HG03025 (cell line): ENCODE measurements around the gene ATP8A2.

ENCODE experiments used
- ATAC-seq: cut with Tn5 transposase; IDR thresholded peaks from one replicate; pipeline ENCODE4 v1.9.1; 2021; ENCODE audit warnings: mild to moderate bottlenecking, moderate library complexity; ENCODE audit not compliant: unreplicated experiment, low FRiP score

The ATP8A2 gene

DNA sequence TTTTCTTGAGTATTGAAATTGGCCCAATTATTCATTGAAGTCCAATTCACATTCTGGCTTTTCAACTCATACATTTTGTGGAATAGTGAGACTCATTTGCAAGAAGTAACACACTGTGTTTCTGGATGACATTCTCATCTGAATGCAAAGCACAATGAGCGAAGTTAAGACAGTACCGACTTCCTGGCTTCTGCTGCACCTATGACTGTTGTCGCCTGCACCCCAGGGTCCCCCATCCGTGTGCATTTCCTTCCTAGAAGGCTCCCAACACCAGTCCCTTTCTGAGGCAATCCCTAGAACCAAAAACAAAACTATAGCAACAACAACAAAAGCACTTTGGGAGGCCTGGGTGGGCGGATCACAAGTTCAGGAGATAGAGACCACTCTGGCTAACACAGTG lies 496.7 kb downstream of the ATP8A2 start:
- ATAC-seq, result no peak

- no peak for ATAC-seq
Measured at GRCh38 chr13:25869941-25870340, 498.2 kb downstream of the ATP8A2 start.

DNA sequence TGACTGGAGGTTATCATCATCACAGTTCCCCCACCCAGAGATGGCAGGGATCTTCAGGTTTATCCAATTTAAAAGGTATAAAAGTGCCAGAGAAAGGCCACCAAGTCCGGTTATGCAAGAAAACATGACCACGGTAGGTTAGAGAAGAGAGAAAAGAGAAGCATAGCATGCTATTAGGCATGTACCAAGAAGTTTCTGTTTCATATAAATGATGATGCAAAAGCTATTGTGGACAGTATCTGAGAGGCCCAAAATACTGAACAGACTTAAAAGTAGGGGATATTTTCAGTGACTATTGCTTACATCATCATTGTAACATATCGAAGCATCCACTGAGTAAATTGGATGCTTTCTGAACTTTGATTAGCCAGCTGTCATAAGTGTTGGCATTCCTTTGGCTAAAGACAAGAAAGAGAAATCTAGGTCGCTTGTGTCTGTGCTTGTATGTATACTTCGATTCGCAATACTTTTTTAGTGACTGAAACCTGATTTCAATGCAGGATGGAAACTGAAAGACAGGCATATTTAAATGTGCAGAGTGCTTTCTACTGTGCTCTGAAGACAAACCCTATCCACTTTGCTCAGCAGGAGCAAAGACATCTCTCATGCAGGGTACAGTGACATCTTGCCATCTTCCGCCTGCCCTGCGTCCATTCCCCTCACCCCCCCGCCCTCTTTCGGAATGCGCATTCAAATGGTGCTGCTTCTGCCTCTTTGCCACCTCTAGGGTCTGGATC lies 499.8 kb downstream of the ATP8A2 start:
- no peak for ATAC-seq

GRCh38 chr13:25872481-25873241 lies 500.9 kb downstream of the ATP8A2 start:
- no peak for ATAC-seq

DNA sequence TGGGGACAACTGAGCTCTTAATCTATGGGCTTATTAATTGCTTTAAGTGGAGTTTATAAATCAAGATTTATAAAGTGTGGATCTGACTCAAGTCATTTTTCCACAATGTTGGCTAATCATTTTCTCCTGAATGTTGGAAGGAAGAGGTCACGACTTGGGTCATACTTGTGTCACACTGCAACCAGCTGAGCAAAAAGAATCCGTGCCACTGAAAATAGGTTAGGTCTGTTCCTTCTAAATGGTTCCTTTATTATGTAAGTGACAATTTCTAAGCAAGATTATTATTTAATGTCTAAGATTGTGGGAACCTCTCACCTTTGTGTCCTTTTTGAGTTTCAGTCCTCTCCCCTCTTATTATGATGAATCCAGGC lies 501.5 kb downstream of the ATP8A2 start:
- no peak for ATAC-seq

- no peak for ATAC-seq
Measured at GRCh38 chr13:25874064-25874737, 502.4 kb downstream of the ATP8A2 start.

DNA sequence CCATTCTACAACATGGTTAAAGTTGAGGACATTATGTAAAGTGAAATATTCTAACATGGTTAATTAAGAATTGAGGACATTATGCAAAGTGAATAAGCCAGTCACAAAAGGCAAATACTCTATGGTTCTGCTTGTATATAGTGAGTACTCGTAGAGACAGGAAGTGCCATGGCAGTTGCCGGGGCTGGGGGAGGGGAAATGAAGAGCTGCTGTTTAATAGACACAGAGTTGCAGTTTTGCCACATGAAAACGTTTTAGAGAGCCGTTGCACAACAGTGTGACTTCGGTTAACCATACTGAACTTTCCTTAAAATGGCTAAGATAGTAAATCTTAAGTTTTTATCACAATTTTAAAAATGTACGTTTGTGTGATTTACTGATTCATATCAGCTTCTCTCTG lies 503.1 kb downstream of the ATP8A2 start:
- no peak for ATAC-seq

DNA sequence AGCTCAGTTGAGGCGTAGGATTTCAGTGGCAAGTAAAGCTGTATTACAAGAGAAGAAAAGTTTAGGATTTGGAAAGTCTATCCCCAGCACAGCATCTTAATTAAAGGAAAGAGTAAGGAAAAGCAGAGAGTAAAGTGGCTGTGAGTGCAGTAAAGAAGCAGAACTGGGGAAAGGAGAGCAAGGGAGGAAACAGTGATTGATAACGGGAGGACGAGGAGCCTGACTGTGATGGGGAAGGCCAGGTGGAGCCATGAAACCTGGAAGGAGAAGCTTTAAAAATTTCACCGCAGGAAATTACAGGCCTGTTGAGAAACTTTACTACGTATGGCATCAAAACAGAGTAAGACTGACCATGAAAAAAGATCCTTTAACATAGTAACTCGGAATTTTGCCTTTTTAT lies 504.5 kb downstream of the ATP8A2 start:
- no peak for ATAC-seq

- no peak for ATAC-seq
Measured at GRCh38 chr13:25879466-25879865, 507.7 kb downstream of the ATP8A2 start.

DNA sequence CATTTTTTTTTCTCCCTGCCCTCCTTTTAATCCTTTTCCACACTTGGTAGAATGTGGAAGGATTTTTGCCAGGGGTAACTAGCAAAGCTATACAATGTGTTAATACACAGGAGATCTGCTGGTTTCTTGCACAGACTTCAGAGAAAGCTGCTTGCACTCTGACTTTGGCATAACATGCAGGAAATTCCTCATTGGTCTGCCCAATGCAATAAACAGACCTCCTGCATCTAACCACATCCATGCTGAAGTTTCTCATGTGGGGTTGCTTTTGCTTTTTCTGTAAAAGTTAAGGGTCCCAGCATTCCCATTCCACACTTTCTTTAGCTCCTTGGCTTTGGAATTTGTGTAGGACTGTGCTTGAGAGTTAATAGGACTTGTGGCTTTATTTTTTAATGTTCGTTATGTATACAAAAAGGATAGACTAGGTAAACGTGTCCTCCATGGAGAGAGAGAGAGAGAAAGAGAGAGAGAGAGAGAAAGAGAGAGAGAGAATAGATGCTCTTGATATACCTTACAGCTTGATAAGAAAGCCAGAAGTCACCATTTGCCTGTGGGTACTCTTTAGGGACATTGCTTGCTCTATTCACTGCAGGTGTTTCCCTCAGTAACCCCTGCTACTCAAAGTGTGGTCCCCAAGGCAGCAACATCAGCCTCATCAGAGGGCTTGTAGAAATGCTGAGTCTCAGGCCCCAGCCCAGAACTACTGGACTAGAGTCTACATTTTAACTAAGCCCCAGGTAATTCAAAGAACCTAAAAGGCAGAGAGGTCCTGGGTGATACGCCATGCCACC lies 509.6 kb downstream of the ATP8A2 start:
- ATAC-seq, result no peak

- no peak for ATAC-seq
Measured at GRCh38 chr13:25881971-25882451, 510.2 kb downstream of the ATP8A2 start.

DNA sequence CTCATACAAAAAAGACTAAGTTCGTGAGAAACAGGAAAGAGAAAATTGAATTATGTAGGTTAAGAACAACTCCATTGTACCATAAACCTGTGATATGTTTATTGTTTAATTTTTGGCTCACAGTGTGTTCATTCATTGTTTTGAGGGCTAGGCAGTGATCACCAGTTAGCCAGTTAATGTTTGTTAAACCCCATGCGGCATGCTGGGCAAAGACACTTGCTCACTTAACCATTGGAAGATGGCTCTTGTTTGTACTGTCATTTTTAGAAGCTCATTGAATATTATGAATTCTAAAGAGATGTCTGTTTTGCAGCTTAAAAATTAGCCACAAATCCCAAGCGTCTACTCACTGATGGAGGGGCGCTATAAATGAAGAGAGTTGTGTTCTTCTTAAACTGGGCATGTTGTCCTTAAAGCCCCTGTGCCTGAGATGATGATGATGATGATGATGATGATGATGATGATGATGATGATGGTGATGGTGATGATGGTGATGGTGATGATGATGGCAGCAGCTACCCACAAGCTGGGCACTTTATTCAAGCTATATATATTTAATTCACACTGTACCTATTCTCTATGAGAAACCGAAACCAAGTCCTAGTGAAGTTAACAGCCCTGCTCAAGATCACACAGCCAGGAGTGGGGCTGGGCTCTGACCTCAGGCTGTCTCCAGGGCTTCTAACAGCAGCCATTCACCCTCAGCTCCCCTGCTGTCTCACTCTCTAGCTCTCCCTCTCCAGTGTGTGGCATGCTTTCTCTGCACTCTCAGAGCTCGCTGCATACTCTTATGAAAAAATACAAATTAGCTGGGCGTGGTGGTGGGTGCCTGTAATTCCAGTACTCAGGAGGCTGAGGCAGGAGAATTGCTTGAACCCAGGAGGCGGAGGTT lies 510.9 kb downstream of the ATP8A2 start:
- no peak for ATAC-seq

DNA sequence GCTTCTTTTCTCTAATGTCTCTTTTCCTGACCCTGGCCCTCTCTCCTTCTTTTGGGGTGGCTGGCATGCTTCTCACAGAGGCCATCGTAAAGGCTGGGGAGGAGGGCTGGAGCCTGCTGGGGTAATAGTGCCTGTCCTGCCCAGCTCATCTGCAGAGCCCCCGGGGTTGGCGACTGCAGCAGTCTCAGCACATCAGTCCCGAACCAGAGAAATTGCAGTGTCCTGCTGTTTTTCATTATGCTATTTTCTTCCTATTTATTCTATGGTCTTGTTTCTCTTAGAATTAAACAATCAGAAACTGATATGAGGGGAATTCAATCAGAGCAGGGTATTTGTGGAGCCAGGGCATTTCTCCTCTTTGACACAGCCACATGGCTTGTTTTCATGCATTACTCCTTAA lies 513.6 kb downstream of the ATP8A2 start:
- no peak for ATAC-seq

DNA sequence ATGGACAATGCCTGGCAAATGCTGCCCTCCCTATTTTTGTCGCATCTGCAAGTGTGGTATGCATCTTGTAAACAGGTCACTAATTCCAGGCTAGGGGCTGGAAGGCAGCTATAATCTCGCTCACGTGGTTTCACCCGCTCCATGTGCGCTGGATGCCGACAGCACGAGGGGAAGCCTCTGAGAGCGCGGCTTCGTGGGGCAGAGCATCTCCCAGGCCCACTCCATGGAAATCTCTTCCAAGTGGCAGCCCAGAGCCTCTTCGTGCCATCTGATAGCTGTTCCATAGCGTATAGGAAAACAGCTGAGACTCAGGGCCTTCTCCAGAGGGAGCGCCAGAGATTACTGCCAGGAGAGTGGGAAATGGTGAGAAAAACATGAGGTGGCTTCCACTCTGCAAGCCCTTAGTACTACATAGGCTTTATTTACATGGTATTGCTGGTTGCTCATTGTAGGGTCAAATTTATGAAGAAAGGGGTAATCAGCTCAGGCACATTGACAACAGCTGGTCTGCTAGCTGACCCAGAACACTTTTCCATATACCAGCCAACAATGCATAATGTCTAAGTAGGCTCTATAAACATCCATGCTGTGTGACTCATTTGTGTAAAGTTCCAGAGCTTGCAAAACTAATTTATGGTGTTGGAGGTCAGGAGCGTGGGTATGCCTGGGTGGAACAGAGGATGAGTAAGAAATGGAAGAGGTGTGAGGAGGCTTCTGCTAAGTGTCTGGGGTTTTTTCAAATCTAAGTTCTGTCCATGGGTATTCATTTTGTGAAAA lies 514.9 kb downstream of the ATP8A2 start:
- no peak for ATAC-seq

GRCh38 chr13:25887962-25888655 lies 516.3 kb downstream of the ATP8A2 start:
- no peak for ATAC-seq

DNA sequence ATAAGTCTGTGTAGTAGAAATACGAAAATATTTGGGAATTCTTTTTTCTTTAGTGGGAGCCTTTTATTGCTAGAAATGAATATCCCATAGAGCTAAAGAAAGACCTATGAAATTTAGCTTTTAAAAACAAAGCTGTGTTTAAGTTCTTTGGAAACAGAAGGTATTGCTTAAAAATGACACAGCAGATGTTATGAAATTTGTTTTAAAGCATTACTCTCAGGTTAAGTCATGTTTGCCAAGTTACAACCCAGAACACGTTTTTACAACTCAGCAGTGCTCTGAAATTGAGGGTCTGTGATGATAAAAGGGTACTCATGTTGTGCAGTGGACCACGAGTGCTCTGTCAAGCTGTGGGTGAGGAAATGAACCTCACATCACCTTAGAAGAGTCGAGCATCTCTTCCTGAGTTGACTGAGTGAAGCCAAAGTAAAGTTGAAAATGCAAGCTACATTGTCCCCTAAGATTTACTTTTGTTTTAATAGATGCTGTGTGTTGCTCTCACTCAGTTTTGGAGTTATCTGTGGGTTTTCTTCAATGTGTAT lies 519.0 kb downstream of the ATP8A2 start:
- ATAC-seq, result no peak

DNA sequence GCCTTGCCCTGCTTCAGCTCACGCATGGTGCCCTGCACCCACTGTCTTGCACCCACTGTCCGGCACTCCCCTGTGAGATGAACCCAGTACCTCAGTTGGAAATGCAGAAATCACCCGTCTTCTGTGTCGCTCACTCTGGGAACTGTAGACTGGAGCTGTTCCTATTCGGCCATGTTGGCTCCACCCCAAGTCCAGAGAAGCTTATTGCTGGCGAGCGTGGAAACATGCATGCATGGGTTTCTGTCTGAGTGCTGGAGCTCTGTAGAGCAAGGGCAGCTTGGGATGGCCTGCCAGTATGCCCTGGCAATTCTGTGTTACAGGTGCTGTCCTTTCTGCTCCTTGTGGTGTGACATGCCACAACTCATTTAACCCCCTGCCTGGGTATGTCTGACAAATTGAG lies 527.2 kb downstream of the ATP8A2 start:
- ATAC-seq, result no peak

GRCh38 chr13:25899464-25899863 lies 527.7 kb downstream of the ATP8A2 start:
- ATAC-seq, result no peak
